HG02610 (cell line): Measurements from ENCODE around the gene GMPR.

Experiments
- ATAC-seq: cut with Tn5 transposase; IDR thresholded peaks from one replicate; pipeline ENCODE4 v1.9.1; 2021; ENCODE audit warnings: mild to moderate bottlenecking, moderate library complexity; ENCODE audit not compliant: unreplicated experiment

GMPR gene

GRCh38 chr6:16270178-16270794, 31.9 kb downstream of the GMPR start:
- ATAC-seq: no peak

DNA sequence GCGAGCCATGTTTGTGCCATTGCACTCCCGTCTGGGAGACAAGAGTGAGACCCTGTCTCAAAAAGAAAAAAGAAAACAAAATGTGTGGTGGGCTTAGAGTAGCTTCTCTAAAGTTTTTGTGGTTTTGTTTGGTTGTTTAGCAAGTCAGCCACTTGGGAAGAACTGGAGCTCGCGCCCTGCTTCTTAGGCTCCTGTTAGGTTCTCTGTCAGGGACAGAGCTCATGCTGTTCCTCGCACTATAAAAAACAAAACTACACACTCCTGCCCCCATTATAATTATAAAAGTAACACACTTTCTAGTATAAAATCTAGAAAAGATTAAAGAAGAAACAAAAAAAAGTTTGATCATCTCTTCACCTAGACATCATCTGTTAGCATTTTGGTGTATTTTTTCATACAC, 33.0 kb downstream of the GMPR start:
- ATAC-seq: no peak

DNA sequence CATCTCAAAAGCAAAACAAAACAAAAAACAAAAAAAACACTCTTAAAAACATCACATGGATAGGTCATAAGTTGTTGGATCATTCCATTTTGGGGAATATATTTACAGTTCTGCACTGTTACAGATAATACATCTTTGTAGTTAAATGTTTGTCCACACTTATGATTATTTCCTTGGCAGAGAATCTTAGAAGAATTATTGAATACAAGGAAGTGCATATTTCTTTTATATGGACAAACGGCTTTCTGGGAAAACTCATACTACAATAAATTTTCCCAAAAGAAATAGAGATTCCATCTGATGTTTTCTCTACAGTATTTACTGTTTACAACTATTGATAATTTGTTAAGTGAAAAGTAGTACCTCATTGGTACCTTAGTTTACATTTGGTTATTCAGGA, 33.8 kb downstream of the GMPR start:
- no peak for ATAC-seq

DNA sequence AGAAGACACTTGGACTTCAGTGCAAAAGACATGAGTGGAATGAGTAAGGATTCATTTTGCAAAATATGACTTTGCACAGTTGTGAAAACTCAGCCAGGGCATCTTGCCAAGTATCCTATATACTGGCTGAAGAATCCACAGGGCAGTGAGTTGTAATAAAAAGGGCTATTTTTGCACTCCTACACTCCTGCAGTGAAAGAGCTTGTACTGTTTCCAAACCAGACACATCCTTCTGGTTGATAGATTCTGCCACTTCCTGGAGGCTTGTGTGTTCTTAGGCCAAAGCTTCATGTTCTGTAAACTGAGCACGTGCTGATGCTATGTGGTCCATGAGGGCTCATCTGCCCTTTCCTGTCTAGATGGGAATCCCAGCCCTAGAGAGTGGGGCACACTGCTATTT, 34.9 kb downstream of the GMPR start:
- no peak for ATAC-seq

DNA sequence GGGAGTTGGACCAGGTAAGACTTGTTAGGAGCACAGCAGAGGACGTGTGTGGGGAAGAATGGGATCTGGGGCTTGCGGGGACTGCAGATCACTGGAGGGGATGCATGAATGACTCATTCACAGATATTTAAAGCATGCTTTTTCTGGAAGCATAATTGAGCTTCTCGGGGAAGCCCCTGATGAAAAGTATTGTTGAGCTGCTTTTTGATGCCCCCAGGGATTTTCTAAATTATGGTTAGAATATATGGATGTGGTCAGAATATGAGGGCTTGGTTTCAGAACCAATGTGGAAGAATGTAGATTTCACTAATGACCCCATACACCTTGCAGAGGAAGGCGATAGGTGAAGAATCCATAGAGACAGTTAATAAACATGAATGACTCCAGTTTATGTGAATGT, 36.1 kb downstream of the GMPR start:
- ATAC-seq: no peak

GRCh38 chr6:16274885-16275589, 36.6 kb downstream of the GMPR start:
- no peak for ATAC-seq

- ATAC-seq: no peak
Observed at GRCh38 chr6:16277101-16277981, 39.0 kb downstream of the GMPR start.

DNA sequence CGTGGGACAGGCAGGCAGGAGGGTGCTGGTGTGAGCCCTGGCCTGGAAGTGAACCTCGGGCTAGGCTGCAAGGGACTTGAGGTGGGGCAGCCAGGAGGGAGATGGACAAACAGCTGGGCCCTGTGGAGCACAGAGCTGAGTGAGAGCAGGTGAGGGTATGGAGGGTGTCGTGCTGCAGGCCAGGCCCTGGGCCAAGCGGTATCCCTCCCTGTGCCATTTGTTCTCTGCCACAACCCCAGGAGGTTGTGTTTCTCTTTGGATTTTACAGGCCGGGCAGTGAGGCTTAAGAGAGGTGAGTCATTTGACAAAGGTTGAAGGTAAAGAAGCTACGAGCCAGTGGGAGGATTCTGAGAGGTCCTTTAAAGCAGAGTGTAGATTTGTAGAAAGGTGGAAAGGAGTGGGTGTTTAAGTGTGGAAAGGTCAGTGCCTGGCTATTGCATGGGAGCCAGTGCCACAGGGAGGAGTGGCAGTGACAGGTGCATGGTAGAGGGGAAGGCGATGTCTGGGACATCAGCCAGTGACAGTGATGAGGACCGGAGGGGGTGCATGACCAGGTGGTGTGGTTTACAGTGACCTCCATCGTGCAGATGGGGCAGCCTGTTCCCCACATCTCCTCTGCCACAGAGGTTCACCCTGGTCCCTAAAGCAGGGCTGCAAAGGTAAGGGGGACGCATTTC, 39.8 kb downstream of the GMPR start:
- no peak for ATAC-seq

GRCh38 chr6:16278750-16279149, 40.4 kb downstream of the GMPR start:
- no peak for ATAC-seq

- no peak for ATAC-seq
Observed at GRCh38 chr6:16279243-16279642, 40.9 kb downstream of the GMPR start.

DNA sequence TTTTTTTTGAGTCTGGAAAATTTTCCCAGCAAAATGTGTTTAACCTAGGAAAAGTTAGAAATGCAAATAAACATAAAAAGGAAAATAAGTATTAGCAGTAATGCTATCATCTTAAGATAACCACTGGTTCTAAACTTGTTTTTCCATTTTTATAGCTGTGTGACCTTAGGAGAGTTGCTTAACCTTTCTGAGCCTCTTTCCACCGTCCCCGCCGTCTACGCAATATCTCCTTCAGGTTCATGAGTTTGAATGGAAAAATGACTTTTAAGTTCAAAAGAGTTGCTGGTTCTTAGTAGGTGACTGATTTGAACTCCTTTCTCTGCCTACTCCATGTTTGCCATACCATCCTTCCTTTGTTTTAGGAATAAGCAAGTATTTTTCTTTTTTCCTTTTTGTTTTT, 44.0 kb downstream of the GMPR start:
- ATAC-seq: no peak

DNA sequence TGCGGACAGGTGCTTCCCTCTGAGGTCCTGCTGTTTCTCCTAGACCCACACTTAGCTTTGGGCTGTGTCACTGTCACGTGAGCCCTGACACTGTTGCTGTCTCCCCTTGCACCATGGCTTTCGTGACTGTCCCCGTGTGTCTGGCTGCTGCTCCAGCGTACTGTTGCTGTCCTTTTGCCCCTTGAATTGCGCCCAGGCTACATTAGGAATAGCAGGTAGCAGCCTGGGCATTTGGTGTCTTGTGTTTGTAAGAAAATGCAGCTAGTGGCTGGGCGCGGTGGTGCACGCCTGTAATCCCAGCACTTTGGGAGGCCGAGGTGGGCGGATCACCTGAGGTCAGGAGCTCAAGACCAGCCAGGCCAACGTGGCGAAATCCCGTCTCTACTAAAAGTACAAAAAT, 46.1 kb downstream of the GMPR start:
- no peak for ATAC-seq

DNA sequence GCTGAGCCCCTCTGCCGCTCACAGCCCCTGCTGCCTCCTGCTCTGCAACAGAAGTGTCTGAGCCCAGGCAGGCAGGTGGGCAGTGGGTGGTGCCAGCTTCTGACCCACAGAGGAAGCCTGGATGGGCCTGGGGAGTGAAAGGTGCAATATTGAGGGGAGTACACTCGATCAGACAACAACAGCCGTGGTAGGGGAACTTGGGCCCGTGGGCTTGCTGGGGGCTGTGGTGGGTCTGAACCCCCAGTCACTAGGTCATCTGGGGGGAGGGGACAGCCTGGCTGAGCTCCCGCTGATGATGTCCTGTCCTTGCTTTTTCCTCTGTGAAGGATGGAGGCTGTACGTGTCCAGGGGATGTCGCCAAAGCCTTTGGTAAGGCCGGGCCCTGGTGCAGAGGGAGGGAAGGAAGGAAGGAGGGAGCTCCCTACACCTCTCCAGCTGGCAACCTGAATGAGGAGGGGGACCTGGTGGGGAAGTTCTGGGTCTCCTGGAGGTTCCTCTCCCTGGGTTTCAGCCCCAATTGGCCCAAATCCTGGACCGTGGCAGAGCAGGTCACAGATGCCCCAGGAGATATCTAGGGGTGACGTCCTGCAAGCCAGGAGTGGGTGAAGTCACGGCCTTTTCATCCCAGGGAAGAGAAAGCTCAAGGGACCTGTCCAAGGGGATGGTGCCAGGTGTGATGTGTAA, 47.2 kb downstream of the GMPR start:
- no peak for ATAC-seq

DNA sequence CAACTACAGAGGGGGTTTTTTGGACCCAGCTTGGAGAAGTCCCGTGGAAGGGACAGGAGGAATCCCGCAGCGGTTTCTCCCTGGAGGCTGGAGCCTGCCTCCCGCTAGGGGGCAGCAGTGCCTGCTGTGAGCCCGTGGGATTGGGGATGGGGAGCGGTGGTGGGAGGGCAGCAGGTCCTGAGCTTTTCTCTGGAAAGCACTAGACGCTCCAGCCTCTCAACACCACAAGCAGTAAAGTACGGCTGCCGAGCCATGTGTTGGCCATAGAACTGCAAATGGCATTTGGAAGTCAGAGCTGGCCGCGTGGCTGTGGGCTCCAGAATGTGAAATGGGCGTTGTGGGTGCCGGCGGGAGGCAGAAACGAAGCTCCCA, 47.8 kb downstream of the GMPR start:
- ATAC-seq: no peak

DNA sequence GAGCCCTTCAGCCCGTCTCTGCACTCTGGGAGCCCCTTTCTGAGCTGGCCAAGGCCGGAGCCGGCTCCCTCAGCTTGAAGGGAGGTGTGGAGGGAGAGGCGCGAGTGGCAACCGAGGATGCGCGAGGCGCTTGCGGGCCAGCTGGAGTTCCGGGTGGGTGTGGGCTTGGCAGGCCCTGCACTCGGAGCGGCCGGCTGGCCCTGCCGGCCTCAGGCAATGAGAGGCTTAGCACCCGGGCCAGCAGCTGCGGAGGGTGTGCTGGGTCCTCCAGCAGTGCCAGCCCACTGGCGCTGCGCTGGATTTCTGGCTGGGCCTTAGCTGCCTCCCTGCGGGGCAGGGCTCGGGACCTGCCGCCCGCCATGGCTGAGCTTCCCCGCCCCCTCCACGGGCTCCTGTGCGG, 49.8 kb downstream of the GMPR start:
- ATAC-seq: no peak

DNA sequence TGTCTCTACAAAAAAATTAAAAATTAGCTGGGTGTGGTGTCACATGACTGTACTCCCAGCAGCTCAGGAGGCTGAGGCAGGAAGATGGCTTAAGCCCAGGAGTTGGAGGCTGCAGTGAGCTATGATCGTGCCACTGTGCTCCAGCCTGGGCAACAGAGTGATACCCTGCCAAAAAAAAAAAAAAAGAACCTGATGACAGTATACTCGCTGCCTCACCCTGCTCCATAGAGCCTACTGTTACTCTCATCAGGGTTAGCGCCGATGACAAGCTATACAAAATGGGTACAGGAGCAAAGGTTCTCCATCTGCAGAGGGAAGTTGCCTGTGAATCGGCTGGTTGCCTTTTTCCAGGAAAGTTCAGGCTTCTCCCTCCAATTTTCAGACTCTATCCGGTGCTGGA, 53.4 kb downstream of the GMPR start:
- ATAC-seq: no peak

DNA sequence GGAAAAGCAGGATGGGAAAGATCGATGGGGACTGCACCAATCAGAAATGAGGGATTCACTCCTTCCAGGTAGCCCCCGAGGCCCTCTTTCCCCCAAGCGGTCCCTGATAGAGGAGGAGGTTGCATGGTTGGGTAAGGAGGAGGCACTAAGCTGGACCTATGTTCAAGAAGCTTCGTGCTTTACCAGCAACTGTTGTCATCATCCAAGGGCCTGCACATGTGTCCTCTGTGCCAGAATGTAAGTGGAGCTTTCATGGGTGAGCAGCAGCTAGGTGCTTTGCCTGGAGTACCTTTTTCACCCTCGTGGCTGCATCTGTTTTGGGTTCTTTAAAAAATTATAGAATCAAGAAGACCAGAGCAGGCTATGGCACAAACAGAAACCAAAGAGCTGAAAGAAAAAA, 54.0 kb downstream of the GMPR start:
- ATAC-seq: no peak

GRCh38 chr6:16292942-16293341, 54.6 kb downstream of the GMPR start:
- no peak for ATAC-seq

GRCh38 chr6:16294371-16294770, 56.0 kb downstream of the GMPR start:
- ATAC-seq: no peak

GRCh38 chr6:16295060-16295459, 56.7 kb downstream of the GMPR start:
- ATAC-seq: no peak

GRCh38 chr6:16295471-16295870, 57.1 kb downstream of the GMPR start:
- ATAC-seq: no peak
